Measurements from ENCODE around the gene NUDT15.
"Not testable (repeated sequence)": the region's sequence is repeated elsewhere in the genome, so short reads cannot be mapped to it uniquely, and the experiment has no call there.

NUDT15 gene

DNA sequence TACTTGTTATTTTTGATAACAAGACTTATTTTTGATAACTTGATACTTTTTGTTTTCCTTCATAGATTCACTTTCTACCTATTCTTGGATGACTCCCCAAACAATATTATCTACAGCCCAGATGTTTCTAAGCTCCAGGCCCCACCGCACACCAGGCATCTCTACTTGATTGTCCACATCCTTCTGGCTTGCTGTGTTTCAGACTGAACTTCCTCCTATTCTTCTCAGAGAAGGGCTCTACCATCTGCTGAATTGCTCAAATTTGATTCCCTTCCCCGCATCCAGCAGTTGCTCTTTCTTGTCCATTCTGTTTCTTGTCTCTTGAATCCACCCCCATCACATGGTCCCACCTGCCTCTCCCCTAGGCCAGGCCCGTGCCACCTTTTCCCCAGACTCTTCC lies 13.0 kb downstream of the NUDT15 start:
- no peak for DNase-seq
- Histone ChIP-seq H3K4me1 (ENCODE audit: control insufficient read depth in 1 of 2, insufficient read depth in 2 of 2, low read length in 2 of 2) (no peaks in the 10 kb centered on the region), H3K14ac (ENCODE audit: low read length) (no peak overlapping the region), H2BK120ac (ENCODE audit: insufficient read depth, low read length, poor library complexity) (no peak overlapping the region), H4K8ac (ENCODE audit: low read depth, low read length) (no peak overlapping the region), H3K4me3 (ENCODE audit: low read depth, low read length) (no peak overlapping the region), H3K9me3 (ENCODE audit: insufficient read depth, low read depth, low read length) (no peaks in the 10 kb centered on the region), H2BK12ac (ENCODE audit: low read length) (no peak overlapping the region), H3K9ac (ENCODE audit: low read length) (no peak overlapping the region), H4K12ac (ENCODE audit: low read depth, low read length) (no peak overlapping the region), H3K79me2 (ENCODE audit: control insufficient read depth, insufficient read depth, low read length, poor library complexity) (no peaks in the 10 kb centered on the region), H4K91ac (ENCODE audit: low read depth, low read length) (no peak overlapping the region), H3K23ac (ENCODE audit: low read length) (no peak overlapping the region), H3K18ac (ENCODE audit: low read length) (no peak overlapping the region), H2BK5ac (ENCODE audit: low read depth, low read length, poor library complexity) (no peak overlapping the region), H2AFZ (ENCODE audit: insufficient read depth, low read length, poor library complexity) (no peak overlapping the region), H3K36me3 (ENCODE audit: control insufficient read depth in 1 of 2, insufficient read depth in 2 of 2, low read length in 2 of 2) (peaks cover 21% of the 10 kb centered on the region in 2 experiments), H3K27ac (ENCODE audit: low read depth, low read length) (no peak overlapping the region), H2AK5ac (ENCODE audit: low read length) (no peak overlapping the region), H3K4ac (ENCODE audit: low read depth, low read length) (no peak overlapping the region), H3K79me1 (ENCODE audit: low read length) (no peaks in the 10 kb centered on the region), H3K4me2 (ENCODE audit: low read length) (no peak overlapping the region), H3K27me3 (ENCODE audit: insufficient read depth, low read length) (no peaks in the 10 kb centered on the region)
- WGBS (ENCODE audit: extremely low coverage, insufficient coverage, insufficient read length): no CpG with 5 or more reads among the region's 3 CpGs

DNA sequence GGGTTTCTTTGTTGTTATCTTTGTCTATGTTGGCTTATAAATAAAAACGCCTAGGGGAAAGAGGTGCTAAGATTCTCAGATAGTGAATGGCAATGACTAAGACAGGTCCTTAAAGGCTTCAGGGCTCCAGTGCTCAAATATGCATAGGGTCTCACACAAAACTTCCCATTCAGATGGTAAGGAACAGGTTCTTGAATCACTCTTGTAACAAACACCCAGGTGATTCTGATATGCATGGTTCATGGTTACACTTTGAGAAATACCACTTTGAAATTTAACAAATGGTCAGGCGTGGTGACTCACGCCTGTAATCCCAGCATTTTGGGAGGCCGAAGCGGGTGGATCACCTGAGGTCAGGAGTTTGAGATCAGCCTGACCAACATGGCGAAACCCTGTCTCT lies 17.1 kb downstream of the NUDT15 start:
- Histone ChIP-seq H2BK120ac (ENCODE audit: insufficient read depth, low read length, poor library complexity) (no peak overlapping the region), H3K36me3 (ENCODE audit: control insufficient read depth in 1 of 2, insufficient read depth in 2 of 2, low read length in 2 of 2) (peaks cover 9 to 16% of the 10 kb centered on the region in 2 experiments), H3K4ac (ENCODE audit: low read depth, low read length) (no peak overlapping the region), H4K8ac (ENCODE audit: low read depth, low read length) (no peak overlapping the region), H3K23ac (ENCODE audit: low read length) (no peak overlapping the region), H3K4me2 (ENCODE audit: low read length) (no peak overlapping the region), H3K14ac (ENCODE audit: low read length) (no peak overlapping the region), H3K27me3 (ENCODE audit: insufficient read depth, low read length) (no peaks in the 10 kb centered on the region), H3K18ac (ENCODE audit: low read length) (no peak overlapping the region), H2BK5ac (ENCODE audit: low read depth, low read length, poor library complexity) (no peak overlapping the region), H3K4me3 (ENCODE audit: low read depth, low read length) (no peak overlapping the region), H3K79me1 (ENCODE audit: low read length) (no peaks in the 10 kb centered on the region), H3K79me2 (ENCODE audit: control insufficient read depth, insufficient read depth, low read length, poor library complexity) (no peaks in the 10 kb centered on the region), H2AFZ (ENCODE audit: insufficient read depth, low read length, poor library complexity) (no peak overlapping the region), H3K4me1 (ENCODE audit: control insufficient read depth in 1 of 2, insufficient read depth in 2 of 2, low read length in 2 of 2) (no peaks in the 10 kb centered on the region), H3K9me3 (ENCODE audit: insufficient read depth, low read depth, low read length) (peaks cover 2% of the 10 kb centered on the region), H4K12ac (ENCODE audit: low read depth, low read length) (no peak overlapping the region), H3K27ac (ENCODE audit: low read depth, low read length) (no peak overlapping the region), H2AK5ac (ENCODE audit: low read length) (no peak overlapping the region), H4K91ac (ENCODE audit: low read depth, low read length) (no peak overlapping the region), H2BK12ac (ENCODE audit: low read length) (no peak overlapping the region), H3K9ac (ENCODE audit: low read length) (no peak overlapping the region)
- peak; percentile 79 to 94 for DNase-seq
- no CpG with 5 or more reads among the region's 6 CpGs for WGBS (ENCODE audit: extremely low coverage, insufficient coverage, insufficient read length)

- H2AK5ac ChIP-seq (ENCODE audit: low read length): no peak overlapping the region
- H3K27ac ChIP-seq (ENCODE audit: low read depth, low read length): no peak overlapping the region
- peaks cover 5 to 9% of the 10 kb centered on the region in 2 experiments for H3K36me3 ChIP-seq (ENCODE audit: control insufficient read depth in 1 of 2, insufficient read depth in 2 of 2, low read length in 2 of 2)
- no peaks in the 10 kb centered on the region for H3K79me1 ChIP-seq (ENCODE audit: low read length)
- H3K9ac ChIP-seq (ENCODE audit: low read length): no peak overlapping the region
- H3K4ac ChIP-seq (ENCODE audit: low read depth, low read length): no peak overlapping the region
- 100% methylated on average over 1 of the region's 5 CpGs for WGBS (ENCODE audit: extremely low coverage, insufficient coverage, insufficient read length)
- H3K14ac ChIP-seq (ENCODE audit: low read length): no peak overlapping the region
- peak in 1 of 2 donors; percentile 61 for DNase-seq
- no peak overlapping the region for H4K91ac ChIP-seq (ENCODE audit: low read depth, low read length)
- H3K4me3 ChIP-seq (ENCODE audit: low read depth, low read length): no peak overlapping the region
- H3K27me3 ChIP-seq (ENCODE audit: insufficient read depth, low read length): no peaks in the 10 kb centered on the region
- peaks cover 2% of the 10 kb centered on the region for H3K9me3 ChIP-seq (ENCODE audit: insufficient read depth, low read depth, low read length)
- H2AFZ ChIP-seq (ENCODE audit: insufficient read depth, low read length, poor library complexity): no peak overlapping the region
- no peak overlapping the region for H4K8ac ChIP-seq (ENCODE audit: low read depth, low read length)
- no peak overlapping the region for H2BK12ac ChIP-seq (ENCODE audit: low read length)
- H3K4me2 ChIP-seq (ENCODE audit: low read length): no peak overlapping the region
- no peaks in the 10 kb centered on the region for H3K79me2 ChIP-seq (ENCODE audit: control insufficient read depth, insufficient read depth, low read length, poor library complexity)
- no peaks in the 10 kb centered on the region for H3K4me1 ChIP-seq (ENCODE audit: control insufficient read depth in 1 of 2, insufficient read depth in 2 of 2, low read length in 2 of 2)
- H3K23ac ChIP-seq (ENCODE audit: low read length): no peak overlapping the region
- H3K18ac ChIP-seq (ENCODE audit: low read length): no peak overlapping the region
- no peak overlapping the region for H2BK5ac ChIP-seq (ENCODE audit: low read depth, low read length, poor library complexity)
- no peak overlapping the region for H2BK120ac ChIP-seq (ENCODE audit: insufficient read depth, low read length, poor library complexity)
- no peak overlapping the region for H4K12ac ChIP-seq (ENCODE audit: low read depth, low read length)
These were observed 18.2 kb downstream of the NUDT15 start for GRCh38 chr13:48055712-48056111.

DNA sequence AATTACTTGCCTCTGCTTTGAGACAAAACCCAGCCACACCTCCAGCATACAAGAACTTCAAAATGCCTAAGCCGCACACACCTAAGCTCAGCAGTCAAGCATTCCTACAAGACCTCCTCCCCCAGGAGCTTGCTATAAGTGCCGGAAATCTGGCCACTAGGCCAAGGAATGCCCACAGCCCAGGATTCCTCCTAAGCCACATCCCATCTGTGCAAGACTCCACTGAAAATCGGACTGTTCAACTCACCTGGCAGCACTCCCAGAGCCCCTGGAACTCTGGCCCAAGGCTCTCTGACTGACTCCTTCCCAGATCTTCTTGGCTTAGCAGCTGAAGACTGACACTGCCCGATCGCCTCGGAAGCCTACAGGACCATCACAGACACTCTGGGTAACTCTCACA lies 21.0 kb downstream of the NUDT15 start:
- H3K4me1 ChIP-seq (ENCODE audit: control insufficient read depth in 1 of 2, insufficient read depth in 2 of 2, low read length in 2 of 2); H2AK5ac ChIP-seq (ENCODE audit: low read length); H3K9me3 ChIP-seq (ENCODE audit: insufficient read depth, low read depth, low read length); H3K27me3 ChIP-seq (ENCODE audit: insufficient read depth, low read length); H3K4ac ChIP-seq (ENCODE audit: low read depth, low read length); H4K12ac ChIP-seq (ENCODE audit: low read depth, low read length); H3K18ac ChIP-seq (ENCODE audit: low read length); H3K4me2 ChIP-seq (ENCODE audit: low read length); H3K79me1 ChIP-seq (ENCODE audit: low read length); H2BK5ac ChIP-seq (ENCODE audit: low read depth, low read length, poor library complexity); H4K8ac ChIP-seq (ENCODE audit: low read depth, low read length); H2BK12ac ChIP-seq (ENCODE audit: low read length); H3K14ac ChIP-seq (ENCODE audit: low read length); H2AFZ ChIP-seq (ENCODE audit: insufficient read depth, low read length, poor library complexity); H4K91ac ChIP-seq (ENCODE audit: low read depth, low read length); H3K9ac ChIP-seq (ENCODE audit: low read length); H3K36me3 ChIP-seq (ENCODE audit: control insufficient read depth in 1 of 2, insufficient read depth in 2 of 2, low read length in 2 of 2); H3K27ac ChIP-seq (ENCODE audit: low read depth, low read length); H2BK120ac ChIP-seq (ENCODE audit: insufficient read depth, low read length, poor library complexity); H3K23ac ChIP-seq (ENCODE audit: low read length); H3K4me3 ChIP-seq (ENCODE audit: low read depth, low read length); H3K79me2 ChIP-seq (ENCODE audit: control insufficient read depth, insufficient read depth, low read length, poor library complexity): not testable (repeated sequence)
- DNase-seq: peak; percentile 76 to 81
- no CpG with 5 or more reads among the region's 6 CpGs for WGBS (ENCODE audit: extremely low coverage, insufficient coverage, insufficient read length)

Measured in trophoblast cell (in vitro differentiated cells and primary cell).